Measurements from ENCODE around the gene SRCAP. TPM values are rescaled to one million over a fixed set of nuclear protein-coding genes. Genes with fewer than 3 reads are reported as not detected.

The SRCAP gene
- total and polyA plus RNA-seq, 2 experiments from 2014 or later = 9.1 to 23.7 TPM

GRCh38 chr16:30703971-30704370, 5.0 kb downstream of the SRCAP start:
- Histone ChIP-seq H3K9me2 (ENCODE audit: insufficient read depth) (no peaks in the 10 kb centered on the region), H3K79me2 (ENCODE audit: insufficient read depth) (peaks cover 81% of the 10 kb centered on the region), H3K27ac (no peak overlapping the region), H3K4me1 (ENCODE audit: insufficient read depth) (peaks cover 13% of the 10 kb centered on the region; the same call in 1 of the 2 replicates), H3K27me3 (replicated peaks; ENCODE audit: insufficient read depth) (no peaks in the 10 kb centered on the region), H3K4me2 (ENCODE audit: unreplicated experiment) (no peak overlapping the region), H3K4me3 (no peak overlapping the region), H3K36me3 (ENCODE audit: low read depth) (peaks cover 74% of the 10 kb centered on the region), H4K20me1 (ENCODE audit: insufficient read depth) (no peaks in the 10 kb centered on the region; the same call in 1 of the 2 replicates), H3K9me3 (ENCODE audit: low read depth) (no peaks in the 10 kb centered on the region), H3F3A (ENCODE audit: insufficient read depth) (peaks cover 35% of the 10 kb centered on the region), H2AFZ (no peak overlapping the region), H3K9ac (no peak overlapping the region)
- WGBS, 2 experiments (ENCODE audit: low coverage in 1 of 2, low lambda C conversion rate in 2 of 2, missing lambda C conversion rate in 2 of 2) = 96 to 97% methylated on average over 10 of the region's 10 CpGs
- in situ Hi-C loops (cut with MboI) = no loop called here
- TF ChIP-seq EZH2 (IDR thresholded peaks at IDR 0.05; ENCODE audit: insufficient read depth, poor library complexity, severe bottlenecking) = no peak
- no peak for TF ChIP-seq EZH2phosphoT487 (IDR thresholded peaks at IDR 0.05; ENCODE audit: insufficient read depth, low read depth)
- no peak for DNase-seq

DNA sequence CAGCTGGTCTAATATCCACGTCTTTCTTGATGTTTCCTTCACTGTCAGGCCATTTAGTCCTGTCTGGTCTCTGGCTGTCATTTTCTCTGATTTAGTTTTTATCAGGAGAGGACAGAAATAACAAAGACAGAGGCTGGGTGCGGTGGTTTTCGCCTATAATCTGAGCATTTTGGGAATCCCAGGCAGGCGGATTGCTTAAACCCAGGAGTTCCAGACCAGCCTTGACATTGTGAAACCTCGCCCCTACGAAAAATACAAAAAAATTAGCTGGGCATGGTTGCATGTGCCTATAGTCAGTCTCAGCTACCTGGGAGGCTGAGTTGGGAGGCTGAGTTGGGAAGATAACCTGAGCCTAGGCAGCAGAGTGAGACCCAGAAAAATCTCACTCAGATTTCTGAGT, 7.1 kb downstream of the SRCAP start:
- in situ Hi-C loops (cut with MboI) = no loop called here

GRCh38 chr16:30710971-30711370, 12.0 kb downstream of the SRCAP start:
- peaks cover 40% of the 10 kb centered on the region for H3K79me2 ChIP-seq (ENCODE audit: insufficient read depth)
- H3K27me3 ChIP-seq (replicated peaks; ENCODE audit: insufficient read depth) = no peaks in the 10 kb centered on the region
- TF ChIP-seq EZH2phosphoT487 (IDR thresholded peaks at IDR 0.05; ENCODE audit: insufficient read depth, low read depth) = no peak
- no peak for TF ChIP-seq EZH2 (IDR thresholded peaks at IDR 0.05; ENCODE audit: insufficient read depth, poor library complexity, severe bottlenecking)
- H3F3A ChIP-seq (ENCODE audit: insufficient read depth) = peaks cover 85% of the 10 kb centered on the region
- no peaks in the 10 kb centered on the region for H3K9me3 ChIP-seq (ENCODE audit: low read depth)
- WGBS, 2 experiments (ENCODE audit: low coverage in 1 of 2, low lambda C conversion rate in 2 of 2, missing lambda C conversion rate in 2 of 2) = 56 to 61% methylated on average over 4 of the region's 4 CpGs
- peak; percentile 75 for DNase-seq
- no peak overlapping the region for H3K4me2 ChIP-seq (ENCODE audit: unreplicated experiment)
- H3K4me1 ChIP-seq (ENCODE audit: insufficient read depth) = peaks cover 20% of the 10 kb centered on the region
- in situ Hi-C loops (cut with MboI) = no loop called here
- peaks cover 88% of the 10 kb centered on the region for H3K36me3 ChIP-seq (ENCODE audit: low read depth)
- H3K4me3 ChIP-seq = no peak overlapping the region
- H3K9me2 ChIP-seq (ENCODE audit: insufficient read depth) = no peaks in the 10 kb centered on the region
- no peak overlapping the region for H3K9ac ChIP-seq
- H3K27ac ChIP-seq = peak overlapping the region; percentile 27
- H2AFZ ChIP-seq = no peak overlapping the region
- peaks cover 7% of the 10 kb centered on the region for H4K20me1 ChIP-seq (ENCODE audit: insufficient read depth)

More for the DNA sequence above, 7.1 kb downstream of the SRCAP start:
- H4K20me1 ChIP-seq (ENCODE audit: insufficient read depth) = no peaks in the 10 kb centered on the region; the same call in 1 of the 2 replicates
- TF ChIP-seq EZH2phosphoT487 (IDR thresholded peaks at IDR 0.05; ENCODE audit: insufficient read depth, low read depth) = no peak
- TF ChIP-seq EZH2 (IDR thresholded peaks at IDR 0.05; ENCODE audit: insufficient read depth, poor library complexity, severe bottlenecking) = no peak
- H3K9me3 ChIP-seq (ENCODE audit: low read depth) = no peaks in the 10 kb centered on the region
- no peak overlapping the region for H2AFZ ChIP-seq
- no peaks in the 10 kb centered on the region for H3K9me2 ChIP-seq (ENCODE audit: insufficient read depth)
- H3K36me3 ChIP-seq (ENCODE audit: low read depth) = peaks cover 87% of the 10 kb centered on the region
- no peak overlapping the region for H3K4me3 ChIP-seq
- H3K79me2 ChIP-seq (ENCODE audit: insufficient read depth) = peaks cover 65% of the 10 kb centered on the region
- H3K27me3 ChIP-seq (replicated peaks; ENCODE audit: insufficient read depth) = no peaks in the 10 kb centered on the region
- no peak for DNase-seq
- no peak overlapping the region for H3K9ac ChIP-seq
- peaks cover 44% of the 10 kb centered on the region for H3F3A ChIP-seq (ENCODE audit: insufficient read depth)
- no peak overlapping the region for H3K4me2 ChIP-seq (ENCODE audit: unreplicated experiment)
- H3K4me1 ChIP-seq (ENCODE audit: insufficient read depth) = peaks cover 6% of the 10 kb centered on the region; the same call in 1 of the 2 replicates
- no peak overlapping the region for H3K27ac ChIP-seq
- 92 to 95% methylated on average over 6 of the region's 6 CpGs for WGBS, 2 experiments (ENCODE audit: low coverage in 1 of 2, low lambda C conversion rate in 2 of 2, missing lambda C conversion rate in 2 of 2)

DNA sequence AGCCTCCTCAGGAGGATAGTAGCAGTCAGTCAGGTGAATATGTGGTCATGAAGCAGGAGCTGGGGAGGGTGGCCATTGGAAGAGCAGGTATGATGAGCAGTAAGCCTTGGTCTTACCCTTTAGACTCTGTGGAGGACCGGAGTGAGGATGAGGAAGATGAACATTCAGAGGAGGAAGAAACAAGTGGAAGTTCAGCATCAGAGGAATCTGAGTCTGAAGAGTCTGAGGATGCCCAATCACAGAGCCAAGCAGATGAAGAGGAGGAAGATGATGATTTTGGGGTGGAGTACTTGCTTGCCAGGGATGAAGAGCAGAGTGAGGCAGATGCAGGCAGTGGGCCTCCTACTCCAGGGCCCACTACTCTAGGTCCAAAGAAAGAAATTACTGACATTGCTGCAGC, 12.7 kb downstream of the SRCAP start:
- H3K79me2 ChIP-seq (ENCODE audit: insufficient read depth) = peaks cover 40% of the 10 kb centered on the region
- H3K9me3 ChIP-seq (ENCODE audit: low read depth) = no peaks in the 10 kb centered on the region
- H3K4me1 ChIP-seq (ENCODE audit: insufficient read depth) = peaks cover 20% of the 10 kb centered on the region
- H3K9me2 ChIP-seq (ENCODE audit: insufficient read depth) = no peaks in the 10 kb centered on the region
- H3F3A ChIP-seq (ENCODE audit: insufficient read depth) = peaks cover 85% of the 10 kb centered on the region
- H3K9ac ChIP-seq = no peak overlapping the region
- H2AFZ ChIP-seq = no peak overlapping the region
- H3K27me3 ChIP-seq (replicated peaks; ENCODE audit: insufficient read depth) = no peaks in the 10 kb centered on the region
- H3K27ac ChIP-seq = peak overlapping the region; percentile 4; the same call in 1 of the 2 replicates
- no peak for DNase-seq
- H3K4me3 ChIP-seq = no peak overlapping the region
- in situ Hi-C loops (cut with MboI) = no loop called here
- H3K4me2 ChIP-seq (ENCODE audit: unreplicated experiment) = no peak overlapping the region
- peaks cover 7% of the 10 kb centered on the region for H4K20me1 ChIP-seq (ENCODE audit: insufficient read depth)
- peaks cover 87% of the 10 kb centered on the region for H3K36me3 ChIP-seq (ENCODE audit: low read depth)
- TF ChIP-seq EZH2 (IDR thresholded peaks at IDR 0.05; ENCODE audit: insufficient read depth, poor library complexity, severe bottlenecking) = no peak
- no peak for TF ChIP-seq EZH2phosphoT487 (IDR thresholded peaks at IDR 0.05; ENCODE audit: insufficient read depth, low read depth)
- 100% methylated on average over 1 of the region's 1 CpG for WGBS, 2 experiments (ENCODE audit: low coverage in 1 of 2, low lambda C conversion rate in 2 of 2, missing lambda C conversion rate in 2 of 2)
